ENCODE data around the gene SAMD11.
A peak's percentile ranks its signal among the peaks of the same experiment; 100 is the strongest.
"Not testable (repeated sequence)": the region's sequence is repeated elsewhere in the genome, so short reads cannot be mapped to it uniquely, and the experiment has no call there.

SAMD11 gene

GRCh38 chr1:980602-981395 lies 57.1 kb downstream of the SAMD11 start:
- H3K36me3 Mint-ChIP-seq: peaks cover 3% of the 10 kb centered on the region
- CTCF ChIA-PET: interaction anchor here (0.7 to 1.8 kb wide), 4 partner anchors 9 to 83 kb away, joined by 3 to 9 read pairs (median 3); no protein-coding TSS in a partner anchor
- no peak overlapping the region for H3K4me3 Mint-ChIP-seq
- no peak overlapping the region for H3K27ac Mint-ChIP-seq
- peaks cover 4% of the 10 kb centered on the region for H3K9me3 Mint-ChIP-seq
- no peak for DNase-seq
- H3K27me3 Mint-ChIP-seq: peaks cover 41% of the 10 kb centered on the region
- peaks cover 6% of the 10 kb centered on the region for H3K4me1 Mint-ChIP-seq

- H3K4me3 Mint-ChIP-seq: no peak overlapping the region
- peaks cover 44% of the 10 kb centered on the region for H3K27me3 Mint-ChIP-seq
- H3K9me3 Mint-ChIP-seq: peaks cover 4% of the 10 kb centered on the region
- CTCF ChIA-PET: interaction anchor here (0.8 to 1.8 kb wide), 3 partner anchors 8 to 82 kb away, joined by 3 to 9 read pairs (median 3); no protein-coding TSS in a partner anchor
- peaks cover 3% of the 10 kb centered on the region for H3K36me3 Mint-ChIP-seq
- H3K4me1 Mint-ChIP-seq: peaks cover 3% of the 10 kb centered on the region
- DNase-seq: no peak
- H3K27ac Mint-ChIP-seq: no peak overlapping the region
Measured at GRCh38 chr1:981491-981954, 57.8 kb downstream of the SAMD11 start.

- no peak for DNase-seq
- Mint-ChIP-seq H3K4me1 (peaks cover 3% of the 10 kb centered on the region), H3K27ac (no peak within 1 kb of the TSS), H3K4me3 (no peak within 1 kb of the TSS), H3K27me3 (peaks cover 46% of the 10 kb centered on the region), H3K9me3 (peaks cover 4% of the 10 kb centered on the region), H3K36me3 (peaks cover 3% of the 10 kb centered on the region)
- CTCF ChIA-PET: interaction anchor here (0.8 to 3.3 kb wide), 8 partner anchors 12 to 309 kb away, joined by 3 to 28 read pairs (median 5); partner anchors contain the start of gene PLEKHN1
Measured at GRCh38 chr1:981955-982558, 58.3 kb downstream of the SAMD11 start, which contains the start of gene PERM1. Gene PERM1, minus strand, starts transcription at chr1:982093. Its CDS starts 1,064 bp downstream, at chr1:981029.

GRCh38 chr1:982765-983436 lies 59.2 kb downstream of the SAMD11 start:
- DNase-seq: no peak
- CTCF ChIA-PET: interaction anchor here (0.7 to 4.8 kb wide), 12 partner anchors 9 to 323 kb away, joined by 3 to 40 read pairs (median 5); partner anchors contain the start of genes ISG15 and PLEKHN1
- H3K27me3 Mint-ChIP-seq: peaks cover 51% of the 10 kb centered on the region
- no peak overlapping the region for H3K4me3 Mint-ChIP-seq
- peaks cover 3% of the 10 kb centered on the region for H3K4me1 Mint-ChIP-seq
- H3K9me3 Mint-ChIP-seq: peaks cover 4% of the 10 kb centered on the region
- peaks cover 3% of the 10 kb centered on the region for H3K36me3 Mint-ChIP-seq
- H3K27ac Mint-ChIP-seq: no peak overlapping the region

- Mint-ChIP-seq H3K36me3 (no peaks in the 10 kb centered on the region), H3K27me3 (peaks cover 55% of the 10 kb centered on the region)
- CTCF ChIA-PET: interaction anchor here (0.7 to 4.8 kb wide), 16 partner anchors 10 to 322 kb away, joined by 3 to 40 read pairs (median 5); partner anchors contain the start of genes ISG15 and PLEKHN1
Measured at GRCh38 chr1:983798-984475, 60.2 kb downstream of the SAMD11 start.

GRCh38 chr1:984476-984814 lies 60.7 kb downstream of the SAMD11 start:
- no peak for DNase-seq
- CTCF ChIA-PET: interaction anchor here (0.8 to 4.8 kb wide), 12 partner anchors 9 to 287 kb away, joined by 3 to 40 read pairs (median 5); partner anchors contain the start of genes ISG15 and PLEKHN1
- no peaks in the 10 kb centered on the region for H3K4me1 Mint-ChIP-seq
- H3K27me3 Mint-ChIP-seq: peaks cover 60% of the 10 kb centered on the region
- H3K4me3 Mint-ChIP-seq: no peak overlapping the region
- no peaks in the 10 kb centered on the region for H3K36me3 Mint-ChIP-seq
- no peak overlapping the region for H3K27ac Mint-ChIP-seq
- H3K9me3 Mint-ChIP-seq: no peaks in the 10 kb centered on the region

More at GRCh38 chr1:983798-984475, 60.2 kb downstream of the SAMD11 start:
- Mint-ChIP-seq H3K27ac (no peak overlapping the region), H3K4me3 (no peak overlapping the region), H3K9me3 (no peaks in the 10 kb centered on the region), H3K4me1 (no peaks in the 10 kb centered on the region)
- peak; percentile 73 for DNase-seq

- Mint-ChIP-seq H3K27ac (no peak overlapping the region), H3K36me3 (no peaks in the 10 kb centered on the region), H3K4me1 (no peaks in the 10 kb centered on the region), H3K4me3 (no peak overlapping the region), H3K9me3 (no peaks in the 10 kb centered on the region), H3K27me3 (peaks cover 67% of the 10 kb centered on the region)
- CTCF ChIA-PET: interaction anchor here (0.9 to 4.8 kb wide), 12 partner anchors 9 to 307 kb away, joined by 3 to 40 read pairs (median 5); partner anchors contain the start of genes ISG15 and PLEKHN1
- DNase-seq: no peak
Measured at GRCh38 chr1:985126-985525, 61.4 kb downstream of the SAMD11 start.

- H3K27ac Mint-ChIP-seq, H3K9me3 Mint-ChIP-seq, DNase-seq, H3K36me3 Mint-ChIP-seq, H3K4me1 Mint-ChIP-seq, H3K4me3 Mint-ChIP-seq: not testable (repeated sequence)
- peaks cover 75% of the 10 kb centered on the region for H3K27me3 Mint-ChIP-seq
- CTCF ChIA-PET: interaction anchor here (0.8 kb wide), 1 partner anchor 76 kb away, joined by 3 read pairs; no protein-coding TSS in a partner anchor
Measured at GRCh38 chr1:988061-988460, 64.3 kb downstream of the SAMD11 start.

- CTCF ChIA-PET: interaction anchor here (1.0 to 1.6 kb wide), 3 partner anchors 8 to 380 kb away, joined by 3 to 9 read pairs (median 5); no protein-coding TSS in a partner anchor
- not testable (repeated sequence) for H3K9me3 Mint-ChIP-seq, DNase-seq, H3K36me3 Mint-ChIP-seq, H3K4me1 Mint-ChIP-seq, H3K4me3 Mint-ChIP-seq, H3K27ac Mint-ChIP-seq
- H3K27me3 Mint-ChIP-seq: peaks cover 76% of the 10 kb centered on the region
Measured at GRCh38 chr1:991275-991674, 67.6 kb downstream of the SAMD11 start.

GRCh38 chr1:991895-992294 lies 68.2 kb downstream of the SAMD11 start:
- Mint-ChIP-seq H3K4me3 (no peak overlapping the region), H3K36me3 (peaks cover 2% of the 10 kb centered on the region), H3K4me1 (peaks cover 6% of the 10 kb centered on the region), H3K9me3 (peaks cover 9% of the 10 kb centered on the region), H3K27me3 (peaks cover 75% of the 10 kb centered on the region), H3K27ac (no peak overlapping the region)
- CTCF ChIA-PET: interaction anchor here (1.0 to 1.6 kb wide), 3 partner anchors 9 to 379 kb away, joined by 3 to 9 read pairs (median 5); no protein-coding TSS in a partner anchor
- no peak for DNase-seq

GRCh38 chr1:992362-992761 lies 68.6 kb downstream of the SAMD11 start:
- Mint-ChIP-seq H3K27ac (no peak overlapping the region), H3K4me3 (no peak overlapping the region), H3K36me3 (peaks cover 2% of the 10 kb centered on the region), H3K27me3 (peaks cover 78% of the 10 kb centered on the region), H3K9me3 (peaks cover 9% of the 10 kb centered on the region), H3K4me1 (peaks cover 6% of the 10 kb centered on the region)
- CTCF ChIA-PET: interaction anchor here (1.4 to 3.3 kb wide), 3 partner anchors 9 to 379 kb away, joined by 3 to 28 read pairs (median 9); no protein-coding TSS in a partner anchor
- DNase-seq: no peak

- peaks cover 9% of the 10 kb centered on the region for H3K9me3 Mint-ChIP-seq
- H3K27ac Mint-ChIP-seq: no peak overlapping the region
Measured at GRCh38 chr1:993379-993995, 69.8 kb downstream of the SAMD11 start.

More at GRCh38 chr1:993379-993995, 69.8 kb downstream of the SAMD11 start:
- CTCF ChIA-PET: interaction anchor here (1.1 to 3.3 kb wide), 2 partner anchors 10 to 71 kb away, joined by 3 to 28 read pairs; no protein-coding TSS in a partner anchor
- Mint-ChIP-seq H3K36me3 (peaks cover 2% of the 10 kb centered on the region), H3K4me3 (no peak overlapping the region), H3K27me3 (peaks cover 81% of the 10 kb centered on the region), H3K4me1 (peaks cover 6% of the 10 kb centered on the region)
- no peak for DNase-seq

Measured in activated naive CD4-positive, alpha-beta T cell treated with anti-CD3 and anti-CD28 coated beads, Interleukin-2, amount 10 ng/mL, durations not matched to agents 7 days and 5 days (primary cell).